ENCODE measurements around the gene INSL6.

DNA sequence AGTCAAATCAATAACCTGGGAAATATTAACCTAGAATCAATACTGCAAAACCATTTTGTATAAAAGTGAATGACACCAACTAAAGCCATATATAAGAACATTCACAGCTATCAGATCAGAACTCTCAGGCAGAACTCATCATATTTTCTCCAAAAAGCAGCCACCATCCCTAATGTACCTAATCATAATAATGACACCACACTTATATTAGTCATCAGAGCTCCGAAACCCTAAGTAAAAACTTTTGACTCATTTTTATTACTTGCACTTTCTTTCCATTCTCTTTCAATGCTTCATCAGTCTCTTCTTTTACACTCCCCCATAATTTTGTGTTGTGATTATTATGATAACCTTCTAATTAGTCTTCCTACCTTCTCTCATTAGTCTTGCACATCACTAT lies 45.3 kb downstream of the INSL6 start:
- TF ChIP-seq EZH2 (IDR thresholded peaks at IDR 0.05; ENCODE audit: insufficient read depth, poor library complexity, severe bottlenecking) (no peak), EZH2phosphoT487 (IDR thresholded peaks at IDR 0.05; ENCODE audit: insufficient read depth, low read depth) (no peak)
